SK-N-SH (cell line): ENCODE data around the gene AKAP6. TPM values are rescaled to one million over a fixed set of nuclear protein-coding genes. Genes with fewer than 3 reads are reported as not detected.

Experiments
- CTCF ChIA-PET: fragments of 300-600, 350-600 bp; formaldehyde crosslinking; extraction: SDS; loops from one replicate; lab custom pipeline; 2021; lab: Yijun Ruan, JAX
- POLR2A ChIA-PET: fragments of 350-600 bp; sonication (Branson Sonifier 250); formaldehyde crosslinking; extraction: SDS; loops from one replicate; lab custom pipeline; 2020; ENCODE audit warnings: antibody characterized with exemption, inconsistent platforms; lab: Yijun Ruan, JAX
- DNase-seq: peaks from one replicate; pipeline ENCODE4 v3.0.0; 2012
- H2AFZ ChIP-seq: fragments of 200-600 bp; sonication (generic); 2 replicates; pipeline ENCODE4 v1.8.1; 2016; ENCODE audit warnings: antibody characterized with exemption, mild to moderate bottlenecking, low read depth
- H3F3A ChIP-seq: fragments of 200-600 bp; sonication (generic); replicated peaks from 2 replicates; pipeline ENCODE3; 2016; ENCODE audit warnings: antibody characterized with exemption, mild to moderate bottlenecking; ENCODE audit not compliant: insufficient read depth
- H3K27ac ChIP-seq, 2 experiments: fragments of 200-500 bp in 1 of 2; fragments of 200-600 bp in 1 of 2; sonication (Bioruptor generic) in 1 of 2; sonication (generic), shearing (Covaris generic) in 1 of 2; 2 replicates each; pipeline versions ENCODE4 v1.5.1 to v1.6.1; 2014 to 2016; ENCODE audit warnings: low read depth in 2 of 2, inconsistent platforms in 1 of 2, low read length in 1 of 2, mild to moderate bottlenecking in 1 of 2, mixed read lengths in 1 of 2
- H3K27me3 ChIP-seq: fragments of 200-600 bp; sonication (generic), shearing (Covaris generic); 2 replicates; pipeline ENCODE4 v1.6.1; 2016; ENCODE audit warnings: mixed run types; ENCODE audit not compliant: insufficient read depth
- H3K36me3 ChIP-seq, 2 experiments: fragments of 200-500 bp in 1 of 2; fragments of 200-600 bp in 1 of 2; sonication (Bioruptor generic) in 1 of 2; sonication (generic) in 1 of 2; replicated peaks in 1 of 2; 2 replicates each; pipeline versions ENCODE3 to v1.5.1; 2014 to 2016; ENCODE audit warnings: low read length in 1 of 2, mild to moderate bottlenecking in 1 of 2; ENCODE audit not compliant: insufficient read depth in 2 of 2, control insufficient read depth in 1 of 2
- H3K4me1 ChIP-seq, 2 experiments: fragments of 200-500 bp in 1 of 2; fragments of 200-600 bp in 1 of 2; sonication (Bioruptor generic) in 1 of 2; sonication (generic), shearing (Covaris generic) in 1 of 2; 2 replicates each; pipeline versions ENCODE4 v1.5.1 to v1.6.1; 2014 to 2016; ENCODE audit warnings: low read depth in 1 of 2, low read length in 1 of 2, mixed run types in 1 of 2; ENCODE audit not compliant: insufficient read depth in 2 of 2, control insufficient read depth in 1 of 2
- H3K4me2 ChIP-seq: fragments of 200-600 bp; sonication (generic), shearing (Covaris generic); 2 replicates; pipeline ENCODE4 v1.6.1; 2017; ENCODE audit warnings: mixed run types
- H3K4me3 ChIP-seq, 2 experiments: fragments of 200-500 bp in 1 of 2; fragments of 200-600 bp in 1 of 2; sonication (Bioruptor generic) in 1 of 2; sonication (generic), shearing (Covaris generic) in 1 of 2; 2 replicates each; pipeline versions ENCODE4 v1.5.1 to v1.8.1; 2014 to 2016; ENCODE audit warnings: low read depth in 2 of 2, inconsistent platforms in 1 of 2, low read length in 1 of 2, mild to moderate bottlenecking in 1 of 2, mixed read lengths in 1 of 2, moderate library complexity in 1 of 2
- H3K79me2 ChIP-seq: fragments of 200-600 bp; sonication (generic); 2 replicates; pipeline ENCODE4 v1.8.1; 2017; ENCODE audit warnings: mild to moderate bottlenecking; ENCODE audit not compliant: insufficient read depth
- H3K9ac ChIP-seq: fragments of 200-600 bp; sonication (generic); 2 replicates; pipeline ENCODE4 v1.6.1; 2017; ENCODE audit warnings: mixed run types
- H3K9me2 ChIP-seq: fragments of 200-600 bp; sonication (generic); 2 replicates; pipeline ENCODE4 v1.6.1; 2017; ENCODE audit warnings: mixed run types
- H3K9me3 ChIP-seq: fragments of 200-600 bp; sonication (generic); 2 replicates; pipeline ENCODE4 v1.6.1; 2017; ENCODE audit warnings: mixed run types, mild to moderate bottlenecking, moderate library complexity
- H4K20me1 ChIP-seq: fragments of 200-600 bp; sonication (generic); 2 replicates; pipeline ENCODE4 v1.6.1; 2017; ENCODE audit warnings: mild to moderate bottlenecking, mixed run types; ENCODE audit not compliant: insufficient read depth
- EP300 ChIP-seq, 2 experiments: IDR thresholded peaks; 2 replicates each; pipeline versions ENCODE4 v1.4.0 to v1.6.1; 2012; ENCODE audit warnings: borderline replicate concordance in 1 of 2, low read depth in 1 of 2, low read length in 1 of 2
- FOSL2 ChIP-seq: IDR thresholded peaks from 2 replicates; pipeline ENCODE4 v1.4.0; 2012; ENCODE audit warnings: low read depth, mild to moderate bottlenecking, moderate library complexity, borderline replicate concordance
- GABPA ChIP-seq: IDR thresholded peaks from 2 replicates; pipeline ENCODE4 v1.4.0; 2012; ENCODE audit warnings: low read depth, mild to moderate bottlenecking
- RAD21 ChIP-seq: IDR thresholded peaks from 2 replicates; pipeline ENCODE4 v1.6.1; 2012; ENCODE audit warnings: mild to moderate bottlenecking, low read length
- RFX5 ChIP-seq: IDR thresholded peaks from 2 replicates; pipeline ENCODE4 v1.6.1; 2012; ENCODE audit warnings: mild to moderate bottlenecking, improper control_type of control experiment, low read length
- RXRA ChIP-seq: IDR thresholded peaks from 2 replicates; pipeline ENCODE4 v1.4.0; 2012; ENCODE audit warnings: low read depth, mild to moderate bottlenecking, borderline replicate concordance
- SMC3 ChIP-seq: IDR thresholded peaks from 2 replicates; pipeline ENCODE4 v1.6.1; 2012; ENCODE audit warnings: low read depth, low read length, improper control_type of control experiment
- TCF12 ChIP-seq: IDR thresholded peaks from 2 replicates; pipeline ENCODE4 v1.4.0; 2012
- TEAD4 ChIP-seq: IDR thresholded peaks from 2 replicates; pipeline ENCODE4 v1.4.0; 2012; ENCODE audit warnings: mild to moderate bottlenecking, borderline replicate concordance; ENCODE audit not compliant: insufficient read depth
- WGBS: methylation state at CpG from one replicate; pipeline ENCODE4 v1.1.6; 2017; ENCODE audit warnings: low lambda C conversion rate; 5-methylcytosine and 5-hydroxymethylcytosine counted together
- polyA plus RNA-seq, 3 experiments: library from polyadenylated mRNA; depleted of rRNA; stranded (reverse); fragments of >200 nt; gene quantifications; 2 replicates each; pipeline ENCODE4 v1.2.3, GENCODE V29; 2012
- TF ChIP-seq, protein P1 (sequence below): IDR thresholded peaks from 2 replicates; pipeline ENCODE4 v1.4.0; 2012; ENCODE audit warnings: low read depth, borderline replicate concordance
- TF ChIP-seq, protein P2 (sequence below): fragments of 200-600 bp; sonication (generic); IDR thresholded peaks from 2 replicates; pipeline ENCODE4 v1.6.1; 2017; ENCODE audit warnings: antibody characterized with exemption, mild to moderate bottlenecking, moderate library complexity

Gene AKAP6
- polyA plus RNA-seq, 1 of the 3 experiments (the other 2 are of a cell fraction): 1.7 TPM

DNA sequence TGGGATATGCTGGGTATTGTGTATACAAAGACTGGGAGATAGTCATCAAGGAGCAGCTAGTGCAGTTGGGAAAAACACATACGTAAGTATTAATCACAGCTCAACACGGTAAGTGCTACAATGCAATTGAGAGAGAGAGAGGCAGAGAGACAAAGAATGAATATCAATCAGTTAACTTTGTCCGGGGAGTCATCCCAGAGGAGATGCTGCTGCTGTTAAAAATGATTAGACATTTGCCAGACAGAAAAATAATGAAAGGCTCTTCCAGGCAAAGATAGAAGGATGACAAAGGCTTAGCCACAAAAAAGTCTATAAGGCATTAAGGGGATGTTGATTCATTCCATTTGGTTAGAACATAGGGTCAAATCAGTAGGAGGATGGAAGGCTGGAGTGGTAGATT lies 45.1 kb downstream of the AKAP6 start (continued):
- TF ChIP-seq, protein P1, sequence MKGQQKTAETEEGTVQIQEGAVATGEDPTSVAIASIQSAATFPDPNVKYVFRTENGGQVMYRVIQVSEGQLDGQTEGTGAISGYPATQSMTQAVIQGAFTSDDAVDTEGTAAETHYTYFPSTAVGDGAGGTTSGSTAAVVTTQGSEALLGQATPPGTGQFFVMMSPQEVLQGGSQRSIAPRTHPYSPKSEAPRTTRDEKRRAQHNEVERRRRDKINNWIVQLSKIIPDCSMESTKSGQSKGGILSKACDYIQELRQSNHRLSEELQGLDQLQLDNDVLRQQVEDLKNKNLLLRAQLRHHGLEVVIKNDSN: no peak
- TF ChIP-seq, protein P2, sequence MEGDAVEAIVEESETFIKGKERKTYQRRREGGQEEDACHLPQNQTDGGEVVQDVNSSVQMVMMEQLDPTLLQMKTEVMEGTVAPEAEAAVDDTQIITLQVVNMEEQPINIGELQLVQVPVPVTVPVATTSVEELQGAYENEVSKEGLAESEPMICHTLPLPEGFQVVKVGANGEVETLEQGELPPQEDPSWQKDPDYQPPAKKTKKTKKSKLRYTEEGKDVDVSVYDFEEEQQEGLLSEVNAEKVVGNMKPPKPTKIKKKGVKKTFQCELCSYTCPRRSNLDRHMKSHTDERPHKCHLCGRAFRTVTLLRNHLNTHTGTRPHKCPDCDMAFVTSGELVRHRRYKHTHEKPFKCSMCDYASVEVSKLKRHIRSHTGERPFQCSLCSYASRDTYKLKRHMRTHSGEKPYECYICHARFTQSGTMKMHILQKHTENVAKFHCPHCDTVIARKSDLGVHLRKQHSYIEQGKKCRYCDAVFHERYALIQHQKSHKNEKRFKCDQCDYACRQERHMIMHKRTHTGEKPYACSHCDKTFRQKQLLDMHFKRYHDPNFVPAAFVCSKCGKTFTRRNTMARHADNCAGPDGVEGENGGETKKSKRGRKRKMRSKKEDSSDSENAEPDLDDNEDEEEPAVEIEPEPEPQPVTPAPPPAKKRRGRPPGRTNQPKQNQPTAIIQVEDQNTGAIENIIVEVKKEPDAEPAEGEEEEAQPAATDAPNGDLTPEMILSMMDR: no peak
- TF ChIP-seq TCF12: peak; percentile 90
- TF ChIP-seq RFX5: no peak
- TF ChIP-seq RAD21: no peak
- peak in 1 of 2 experiments; percentile 81; a peak in 2 of 4 replicates for TF ChIP-seq EP300 (IDR thresholded peaks at IDR 0.05; ENCODE audit: borderline replicate concordance in 1 of 2, low read depth in 1 of 2, low read length in 1 of 2)
- TF ChIP-seq RXRA: peak; percentile 77

DNA sequence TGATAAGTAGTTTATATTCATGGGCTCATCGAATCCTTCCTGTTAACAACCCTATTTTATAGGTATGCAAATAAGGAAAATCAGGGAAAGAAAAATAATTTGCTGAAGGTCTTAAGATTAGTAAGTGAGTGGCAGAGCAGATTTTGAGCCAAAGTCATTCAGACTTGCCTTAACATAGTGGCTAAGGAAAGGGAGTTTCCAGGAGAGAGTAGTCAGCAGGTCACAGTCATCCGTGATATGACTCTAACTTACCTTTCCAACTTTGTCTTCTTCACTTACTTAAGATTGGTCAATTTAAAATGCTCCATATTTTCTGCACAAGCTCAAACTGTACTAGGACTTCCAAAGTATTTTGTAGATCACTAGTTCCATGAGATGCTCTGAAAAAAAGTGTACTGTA lies 46.6 kb downstream of the AKAP6 start:
- Histone ChIP-seq H4K20me1 (no peaks in the 10 kb centered on the region), H3K9me3 (no peaks in the 10 kb centered on the region), H3K4me1 (peaks cover 7 to 33% of the 10 kb centered on the region in 2 experiments), H2AFZ (no peak overlapping the region), H3K9me2 (no peaks in the 10 kb centered on the region), H3K27me3 (no peaks in the 10 kb centered on the region), H3K9ac (no peak overlapping the region), H3K79me2 (no peaks in the 10 kb centered on the region), H3K36me3 (no peaks in the 10 kb centered on the region), H3K4me3 (no peak overlapping the region), H3K4me2 (no peak overlapping the region), H3F3A (peaks cover 52% of the 10 kb centered on the region), H3K27ac (peak overlapping the region in 1 of 2 experiments; percentile 93; a peak in 1 of 4 replicates)
- ChIA-PET CTCF (interaction anchor here (1.5 kb wide), 1 partner anchor 121 kb away, joined by 3 read pairs; no protein-coding TSS in a partner anchor), POLR2A (no interaction called here)
- no peak for TF ChIP-seq SMC3
- no peak for TF ChIP-seq TEAD4
- TF ChIP-seq GABPA: no peak
- TF ChIP-seq FOSL2: no peak
- no peak for DNase-seq
- whole genome bisulfite sequencing: 97% methylated on average over 2 of the region's 2 CpGs

DNA sequence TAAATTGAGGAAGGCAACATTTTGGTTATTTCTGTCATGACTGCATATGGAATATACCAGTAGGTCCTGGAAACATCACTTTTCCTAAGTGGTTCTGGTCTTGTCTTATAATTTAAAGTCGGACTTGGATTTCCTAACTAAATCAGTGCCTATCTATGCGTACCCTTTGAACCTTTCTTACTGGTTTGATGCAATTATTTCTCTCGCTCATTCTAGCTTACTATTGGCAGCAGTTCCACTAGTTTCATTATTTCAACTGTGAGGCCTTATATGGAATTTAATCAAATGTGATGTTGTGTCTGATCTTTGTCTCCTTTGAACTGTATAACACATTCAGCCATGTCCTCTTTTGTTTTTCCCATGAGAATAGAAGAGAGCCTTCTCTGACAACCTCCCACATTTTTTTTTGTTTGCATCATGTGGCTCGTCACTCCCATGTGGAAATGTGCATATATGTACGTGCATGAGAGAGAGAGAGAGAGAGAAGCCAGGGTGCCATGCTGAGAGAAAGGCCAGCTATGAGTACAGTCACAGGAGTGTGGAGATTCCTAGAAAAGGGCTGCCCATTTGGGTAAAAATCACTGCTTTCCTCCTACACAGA lies 48.0 kb downstream of the AKAP6 start:
- POLR2A ChIA-PET: no interaction called here
- Histone ChIP-seq H3K36me3 (no peaks in the 10 kb centered on the region), H4K20me1 (no peaks in the 10 kb centered on the region), H3K4me1 (peaks cover 7 to 24% of the 10 kb centered on the region in 2 experiments), H3K79me2 (no peaks in the 10 kb centered on the region), H3K9me2 (no peaks in the 10 kb centered on the region), H2AFZ (no peak overlapping the region; the same call in 1 of the 2 replicates), H3K9ac (no peak overlapping the region), H3K27ac (no peak overlapping the region), H3K9me3 (no peaks in the 10 kb centered on the region), H3K4me3 (no peak overlapping the region), H3K4me2 (no peak overlapping the region), H3K27me3 (no peaks in the 10 kb centered on the region), H3F3A (peaks cover 38% of the 10 kb centered on the region)
- 93% methylated on average over 5 of the region's 5 CpGs for WGBS
- TF ChIP-seq RAD21 (no peak), RXRA (no peak)
- CTCF ChIA-PET: interaction anchor here (1.4 to 1.5 kb wide), 2 partner anchors 122 kb away, joined by 3 read pairs; no protein-coding TSS in a partner anchor
- no peak for DNase-seq
